Small intestine (tissue), 7 donors: ENCODE measurements around the gene ADH1C. TPM values are rescaled to one million over a fixed set of nuclear protein-coding genes. Genes with fewer than 3 reads are reported as not detected.
A peak's percentile ranks its signal among the peaks of the same experiment; 100 is the strongest.
"Not testable (repeated sequence)": the region's sequence is repeated elsewhere in the genome, so short reads cannot be mapped to it uniquely, and the experiment has no call there.

Experiments
- DNase-seq, 2 donors: peaks; one replicate each; pipeline versions ENCODE4 v3.0.0 to v3.0.0-alpha.2; 2013
- FAIRE-seq: peaks from 2 replicates; lab custom pipeline; 2012; peaks lifted over from hg19 to GRCh38; lab: Jason Lieb, UNC
- H3K27ac ChIP-seq, 3 donors: one replicate each; pipeline ENCODE4 v1.5.1; 2013; ENCODE audit warnings: low read length in 2 of 3, mild to moderate bottlenecking in 2 of 3, control low read depth in 1 of 3, inconsistent platforms in 1 of 3, low read depth in 1 of 3, moderate library complexity in 1 of 3
- H3K27me3 ChIP-seq, 3 donors: one replicate each; pipeline ENCODE4 v1.6.1; 2013; ENCODE audit warnings: low read length in 3 of 3, inconsistent platforms in 1 of 3; ENCODE audit not compliant: control insufficient read depth in 3 of 3, insufficient read depth in 3 of 3
- H3K36me3 ChIP-seq, 3 donors: one replicate each; pipeline ENCODE4 v1.6.1; 2013; ENCODE audit warnings: low read length in 3 of 3, inconsistent platforms in 1 of 3, low read depth in 1 of 3, mild to moderate bottlenecking in 1 of 3, moderate library complexity in 1 of 3; ENCODE audit not compliant: control insufficient read depth in 3 of 3, insufficient read depth in 2 of 3
- H3K4me1 ChIP-seq, 3 donors: one replicate each; pipeline ENCODE4 v1.6.1; 2013; ENCODE audit warnings: low read length in 2 of 3, inconsistent platforms in 1 of 3, low read depth in 1 of 3, mild to moderate bottlenecking in 1 of 3, moderate library complexity in 1 of 3; ENCODE audit not compliant: control insufficient read depth in 3 of 3, insufficient read depth in 2 of 3
- H3K4me3 ChIP-seq, 3 donors: one replicate each; pipeline ENCODE4 v1.5.1; 2013; ENCODE audit warnings: low read length in 3 of 3, control low read depth in 1 of 3, inconsistent platforms in 1 of 3, low read depth in 1 of 3, mild to moderate bottlenecking in 1 of 3, moderate library complexity in 1 of 3
- H3K9me3 ChIP-seq, 2 donors: one replicate each; pipeline ENCODE4 v1.6.1; 2013; ENCODE audit warnings: low read depth in 1 of 2, low read length in 1 of 2; ENCODE audit not compliant: control insufficient read depth in 2 of 2, insufficient read depth in 1 of 2
- WGBS, 3 donors: extraction: QIAGEN DNeasy Blood & Tissue Kit; methylation state at CpG; one replicate each; pipeline ENCODE4 v1.1.7; 2013; 5-methylcytosine and 5-hydroxymethylcytosine counted together
- polyA plus RNA-seq, 4 donors: library from polyadenylated mRNA; stranded (reverse) in 3 of 4; unstranded in 1 of 4; fragments of 200-250 nt in 3 of 4; fragments of 120-200 nt in 1 of 4; gene quantifications; one replicate each; pipeline versions ENCODE4 v1.2.1 to v1.2.3, GENCODE V29; 2013
- donor health status: healthy with polysubstance abuse.
- donor health status: control.
- donor health status: control.
- donor health status: Bipolar disorder and iron deficiency.
- donor health status: healthy.

ADH1C gene
- polyA plus RNA-seq, 4 donors: 66.3 to 231 (median 190) TPM

- no peak for FAIRE-seq
- H3K27ac ChIP-seq: peak overlapping the region in 2 of 3 donors; percentile 10 to 66
- no peak overlapping the region for H3K4me3 ChIP-seq
- no peaks in the 10 kb centered on the region for H3K9me3 ChIP-seq
- H3K4me1 ChIP-seq: peaks cover 0 to 6% (median 3%) of the 10 kb centered on the region in 3 donors
- no peaks in the 10 kb centered on the region for H3K27me3 ChIP-seq
- no peaks in the 10 kb centered on the region for H3K36me3 ChIP-seq
- WGBS, 3 donors: 44 to 71% (median 63%) methylated on average over 5 of the region's 5 CpGs
- no peak for DNase-seq
These were observed 31.4 kb upstream of the ADH1C start for GRCh38 chr4:99383833-99384392.

GRCh38 chr4:99383399-99383798 is 30.9 kb upstream of the ADH1C start:
- H3K9me3 ChIP-seq: no peaks in the 10 kb centered on the region
- DNase-seq: no peak
- no peaks in the 10 kb centered on the region for H3K36me3 ChIP-seq
- H3K4me3 ChIP-seq: no peak overlapping the region
- H3K4me1 ChIP-seq: peaks cover 0 to 6% (median 3%) of the 10 kb centered on the region in 3 donors
- H3K27me3 ChIP-seq: no peaks in the 10 kb centered on the region
- 73 to 90% (median 77%) methylated on average over 3 of the region's 3 CpGs for WGBS, 3 donors
- no peak for FAIRE-seq
- peak overlapping the region in 2 of 3 donors; percentile 10 to 80 for H3K27ac ChIP-seq

- FAIRE-seq (no peak), DNase-seq (no peak)
- Histone ChIP-seq H3K27ac (peak overlapping the region in 1 of 3 donors; percentile 80), H3K4me1 (peaks cover 0 to 6% (median 3%) of the 10 kb centered on the region in 3 donors), H3K36me3 (no peaks in the 10 kb centered on the region), H3K4me3 (no peak overlapping the region), H3K27me3 (no peaks in the 10 kb centered on the region), H3K9me3 (no peaks in the 10 kb centered on the region)
- 25 to 52% (median 33%) methylated on average over 1 of the region's 1 CpG for WGBS, 3 donors
These were observed 30.3 kb upstream of the ADH1C start for GRCh38 chr4:99382745-99383360.

GRCh38 chr4:99381588-99382175 is 29.1 kb upstream of the ADH1C start:
- no peak for FAIRE-seq
- H3K9me3 ChIP-seq: no peaks in the 10 kb centered on the region
- 4 to 23% (median 8%) methylated on average over 1 of the region's 1 CpG for WGBS, 3 donors

GRCh38 chr4:99379571-99379970 is 27.0 kb upstream of the ADH1C start:
- DNase-seq (no peak), FAIRE-seq (no peak)
- Histone ChIP-seq H3K4me1 (peaks cover 0 to 6% (median 0%) of the 10 kb centered on the region in 3 donors), H3K9me3 (peaks cover 0 to 6% of the 10 kb centered on the region in 2 donors), H3K27ac (no peak overlapping the region), H3K36me3 (no peaks in the 10 kb centered on the region), H3K4me3 (no peak overlapping the region), H3K27me3 (no peaks in the 10 kb centered on the region)

More at GRCh38 chr4:99381588-99382175, 29.1 kb upstream of the ADH1C start:
- peak in 1 of 2 donors; percentile 38 for DNase-seq
- H3K36me3 ChIP-seq: no peaks in the 10 kb centered on the region
- H3K4me3 ChIP-seq: no peak overlapping the region
- H3K27ac ChIP-seq: no peak overlapping the region
- H3K27me3 ChIP-seq: no peaks in the 10 kb centered on the region
- H3K4me1 ChIP-seq: peaks cover 0 to 6% (median 3%) of the 10 kb centered on the region in 3 donors

- Histone ChIP-seq H3K9me3 (peaks cover 0 to 6% of the 10 kb centered on the region in 2 donors), H3K4me3 (no peak overlapping the region), H3K27ac (no peak overlapping the region), H3K4me1 (peaks cover 0 to 6% (median 0%) of the 10 kb centered on the region in 3 donors), H3K27me3 (no peaks in the 10 kb centered on the region), H3K36me3 (no peaks in the 10 kb centered on the region)
- FAIRE-seq (no peak), DNase-seq (no peak)
- 92 to 98% (median 94%) methylated on average over 3 of the region's 3 CpGs for WGBS, 3 donors
These were observed 26.3 kb upstream of the ADH1C start for GRCh38 chr4:99378876-99379275.

GRCh38 chr4:99377341-99377740 is 24.8 kb upstream of the ADH1C start:
- not testable (repeated sequence) for H3K36me3 ChIP-seq, H3K27ac ChIP-seq, FAIRE-seq, H3K27me3 ChIP-seq, H3K4me3 ChIP-seq, H3K4me1 ChIP-seq
- 32 to 69% (median 49%) methylated on average over 5 to 6 of the region's 6 CpGs for WGBS, 3 donors
- peaks cover 0 to 12% of the 10 kb centered on the region in 2 donors for H3K9me3 ChIP-seq
- DNase-seq: peak; percentile 26 to 33

- H3K4me3 ChIP-seq, DNase-seq, H3K27me3 ChIP-seq, H3K4me1 ChIP-seq, FAIRE-seq, H3K27ac ChIP-seq, H3K36me3 ChIP-seq: not testable (repeated sequence)
- peaks cover 0 to 18% of the 10 kb centered on the region in 2 donors for H3K9me3 ChIP-seq
- WGBS, 3 donors: 89 to 95% (median 94%) methylated on average over 2 of the region's 2 CpGs
These were observed 19.9 kb upstream of the ADH1C start for GRCh38 chr4:99372464-99372863.
